Measurements from ENCODE around the gene ANTKMT.
"Not testable (repeated sequence)": the region's sequence is repeated elsewhere in the genome, so short reads cannot be mapped to it uniquely, and the experiment has no call there.

The ANTKMT gene

GRCh38 chr16:681746-682427 is 39.1 kb upstream of the ANTKMT start:
- no peak for FAIRE-seq

- FAIRE-seq = no peak
These were observed 38.2 kb upstream of the ANTKMT start for GRCh38 chr16:682493-683395.

GRCh38 chr16:683396-684070 is 37.4 kb upstream of the ANTKMT start:
- FAIRE-seq = no peak

- FAIRE-seq = no peak
These were observed 36.7 kb upstream of the ANTKMT start, which contains the start of gene JMJD8 for GRCh38 chr16:684071-684794. TSS of gene JMJD8 (minus strand) at chr16:684334. CDS start at chr16:684319, 15 bp downstream.

- FAIRE-seq = no peak
These were observed 35.8 kb upstream of the ANTKMT start for GRCh38 chr16:684961-685696.

- FAIRE-seq = no peak
These were observed 35.0 kb upstream of the ANTKMT start for GRCh38 chr16:685967-686366.

- no peak for FAIRE-seq
These were observed 34.3 kb upstream of the ANTKMT start for GRCh38 chr16:686459-687260.

GRCh38 chr16:687499-687898 is 33.4 kb upstream of the ANTKMT start:
- FAIRE-seq = no peak

GRCh38 chr16:689175-689897 is 31.6 kb upstream of the ANTKMT start:
- no peak for FAIRE-seq

GRCh38 chr16:691242-691641 is 29.7 kb upstream of the ANTKMT start:
- not testable (repeated sequence) for FAIRE-seq

- no peak for FAIRE-seq
These were observed 28.4 kb upstream of the ANTKMT start for GRCh38 chr16:692356-693108.

GRCh38 chr16:693364-693763 is 27.6 kb upstream of the ANTKMT start:
- no peak for FAIRE-seq

- FAIRE-seq = no peak
These were observed 27.2 kb upstream of the ANTKMT start for GRCh38 chr16:693766-694165.

GRCh38 chr16:694187-694862 is 26.6 kb upstream of the ANTKMT start:
- FAIRE-seq = no peak

- no peak for FAIRE-seq
These were observed 26.0 kb upstream of the ANTKMT start for GRCh38 chr16:694863-695354.

- no peak for FAIRE-seq
These were observed 25.4 kb upstream of the ANTKMT start for GRCh38 chr16:695355-696089.

GRCh38 chr16:698911-699671 is 21.9 kb upstream of the ANTKMT start:
- no peak for FAIRE-seq

Data from A204.1 (cell line).